Liver (tissue), 9 donors: ENCODE results near the gene CFAP90. TPM values are rescaled to one million over a fixed set of nuclear protein-coding genes. Genes with fewer than 3 reads are reported as not detected.

Experiments used
- DNase-seq: peaks from one replicate; pipeline ENCODE4 v3.0.0-alpha.2; 2017; ENCODE audit warnings: low spot score
- H3K27ac ChIP-seq, 2 donors: one replicate each; pipeline ENCODE4 v1.7.0; 2013; ENCODE audit warnings: inconsistent platforms in 2 of 2, low read length in 2 of 2, control low read depth in 1 of 2, low read depth in 1 of 2, mild to moderate bottlenecking in 1 of 2
- H3K27me3 ChIP-seq, 4 donors: one replicate each; pipeline versions ENCODE4 v1.6.1 to v1.7.0; 2013; ENCODE audit warnings: low read length in 3 of 4, inconsistent platforms in 1 of 4, mild to moderate bottlenecking in 1 of 4, moderate library complexity in 1 of 4; ENCODE audit not compliant: control insufficient read depth in 4 of 4, insufficient read depth in 4 of 4
- H3K36me3 ChIP-seq, 4 donors: one replicate each; pipeline versions ENCODE4 v1.6.1 to v1.7.0; 2013; ENCODE audit warnings: low read length in 3 of 4, mild to moderate bottlenecking in 3 of 4, low read depth in 1 of 4, moderate library complexity in 1 of 4; ENCODE audit not compliant: control insufficient read depth in 4 of 4, insufficient read depth in 3 of 4
- H3K4me1 ChIP-seq, 4 donors: one replicate each; pipeline versions ENCODE4 v1.6.1 to v1.7.0; 2013; ENCODE audit warnings: low read length in 3 of 4, mild to moderate bottlenecking in 3 of 4, moderate library complexity in 1 of 4; ENCODE audit not compliant: control insufficient read depth in 4 of 4, insufficient read depth in 4 of 4
- H3K4me3 ChIP-seq, 3 donors: one replicate each; pipeline versions ENCODE4 v1.6.1 to v1.7.0; 2013; ENCODE audit warnings: low read length in 3 of 3, control low read depth in 1 of 3, low read depth in 1 of 3, mild to moderate bottlenecking in 1 of 3
- H3K9ac ChIP-seq, 2 donors: one replicate each; pipeline ENCODE4 v1.7.0; 2013; ENCODE audit warnings: low read length in 2 of 2, mild to moderate bottlenecking in 2 of 2, moderate library complexity in 2 of 2, control low read depth in 1 of 2, low read depth in 1 of 2
- H3K9me3 ChIP-seq, 4 donors: one replicate each; pipeline versions ENCODE4 v1.6.1 to v1.7.0; 2013; ENCODE audit warnings: low read length in 3 of 4; ENCODE audit not compliant: control insufficient read depth in 4 of 4
- EGR1 ChIP-seq, 2 donors: IDR thresholded peaks; 2 replicates each; pipeline ENCODE4 v1.6.1; 2016 to 2018; ENCODE audit warnings: antibody characterized with exemption in 2 of 2, low read depth in 2 of 2
- FOXA1 ChIP-seq: IDR thresholded peaks from 2 replicates; pipeline ENCODE4 v1.6.1; 2016; ENCODE audit warnings: antibody characterized with exemption
- FOXA2 ChIP-seq: IDR thresholded peaks from 2 replicates; pipeline ENCODE4 v1.6.1; 2016; ENCODE audit warnings: antibody characterized with exemption
- GABPA ChIP-seq, 2 donors: IDR thresholded peaks in 1 of 2; conservative IDR thresholded peaks in 1 of 2; 2 replicates each; pipeline ENCODE4 v1.6.1; 2016; ENCODE audit warnings: antibody characterized with exemption in 2 of 2, mild to moderate bottlenecking in 1 of 2, moderate library complexity in 1 of 2
- HNF4A ChIP-seq, 2 donors: conservative IDR thresholded peaks; 2 replicates each; pipeline ENCODE4 v1.6.1; 2016; ENCODE audit warnings: antibody characterized with exemption in 2 of 2, mild to moderate bottlenecking in 2 of 2
- HNF4G ChIP-seq: IDR thresholded peaks from 2 replicates; pipeline ENCODE4 v1.6.1; 2016; ENCODE audit warnings: antibody characterized with exemption
- JUND ChIP-seq, 2 donors: IDR thresholded peaks; 2 replicates each; pipeline ENCODE4 v1.6.1; 2016; ENCODE audit warnings: antibody characterized with exemption in 2 of 2
- NR2F2 ChIP-seq: IDR thresholded peaks from 2 replicates; pipeline ENCODE4 v1.6.1; 2016; ENCODE audit warnings: antibody characterized with exemption
- RAD21 ChIP-seq, 2 donors: IDR thresholded peaks; 2 replicates each; pipeline ENCODE4 v1.6.1; 2016; ENCODE audit warnings: antibody characterized with exemption in 2 of 2, mild to moderate bottlenecking in 2 of 2
- RXRA ChIP-seq, 2 donors: IDR thresholded peaks; 2 replicates each; pipeline ENCODE4 v1.6.1; 2017 to 2018; ENCODE audit warnings: antibody characterized with exemption in 2 of 2, mild to moderate bottlenecking in 1 of 2
- SP1 ChIP-seq: IDR thresholded peaks from 2 replicates; pipeline ENCODE4 v1.6.1; 2018; ENCODE audit warnings: antibody characterized with exemption, mild to moderate bottlenecking
- TAF1 ChIP-seq: conservative IDR thresholded peaks from 2 replicates; pipeline ENCODE4 v1.6.1; 2016; ENCODE audit warnings: antibody characterized with exemption, mild to moderate bottlenecking
- YY1 ChIP-seq: IDR thresholded peaks from 2 replicates; pipeline ENCODE4 v1.6.1; 2016; ENCODE audit warnings: antibody characterized with exemption, mild to moderate bottlenecking
- WGBS: extraction: QIAGEN DNeasy Blood & Tissue Kit; methylation state at CpG from one replicate; pipeline ENCODE4 v1.1.7; 2013; 5-methylcytosine and 5-hydroxymethylcytosine counted together
- polyA plus RNA-seq, 2 donors: library from polyadenylated mRNA; stranded (reverse) in 1 of 2; unstranded in 1 of 2; fragments of 200-250 nt in 1 of 2; fragments of >200 nt in 1 of 2; fragmentation: Nextera tagmentation in 1 of 2; extraction: Ambion mirVana in 1 of 2; gene quantifications; one replicate each; pipeline versions ENCODE4 v1.2.1 to v1.2.3, GENCODE V29; 2013 to 2015
- total RNA-seq, 2 donors: library from RNA; depleted of rRNA; stranded (reverse); fragments of >200 nt; gene quantifications; one replicate each; pipeline ENCODE4 v1.2.3, GENCODE V29; 2014
- TF ChIP-seq, protein P1 (sequence below): IDR thresholded peaks from 2 replicates; pipeline ENCODE4 v1.6.1; 2016; ENCODE audit warnings: antibody characterized with exemption
- TF ChIP-seq, protein P2 (sequence below): fragments of 150-350 bp; IDR thresholded peaks from 2 replicates; pipeline ENCODE4 v1.5.1; 2017; ENCODE audit warnings: improper control_type of control experiment, low read depth, low read length; ENCODE audit not compliant: missing input control
- TF ChIP-seq, protein P3 (sequence below): IDR thresholded peaks from 2 replicates; pipeline ENCODE4 v1.6.1; 2016; ENCODE audit warnings: antibody characterized with exemption, mild to moderate bottlenecking
- TF ChIP-seq, protein P4 (sequence below): IDR thresholded peaks from 2 replicates; pipeline ENCODE4 v1.6.1; 2016; ENCODE audit warnings: antibody characterized with exemption
- TF ChIP-seq, protein P5 (sequence below): IDR thresholded peaks from 2 replicates; pipeline ENCODE4 v1.6.1; 2016; ENCODE audit warnings: antibody characterized with exemption
- donor health status: healthy.
- donor health status: healthy.
- donor health status: healthy.
- donor health status: healthy.
- donor health status: healthy.

Gene CFAP90
- total and polyA plus RNA-seq, 4 donors = 0.42 to 1.0 (median 0.59) TPM

DNA sequence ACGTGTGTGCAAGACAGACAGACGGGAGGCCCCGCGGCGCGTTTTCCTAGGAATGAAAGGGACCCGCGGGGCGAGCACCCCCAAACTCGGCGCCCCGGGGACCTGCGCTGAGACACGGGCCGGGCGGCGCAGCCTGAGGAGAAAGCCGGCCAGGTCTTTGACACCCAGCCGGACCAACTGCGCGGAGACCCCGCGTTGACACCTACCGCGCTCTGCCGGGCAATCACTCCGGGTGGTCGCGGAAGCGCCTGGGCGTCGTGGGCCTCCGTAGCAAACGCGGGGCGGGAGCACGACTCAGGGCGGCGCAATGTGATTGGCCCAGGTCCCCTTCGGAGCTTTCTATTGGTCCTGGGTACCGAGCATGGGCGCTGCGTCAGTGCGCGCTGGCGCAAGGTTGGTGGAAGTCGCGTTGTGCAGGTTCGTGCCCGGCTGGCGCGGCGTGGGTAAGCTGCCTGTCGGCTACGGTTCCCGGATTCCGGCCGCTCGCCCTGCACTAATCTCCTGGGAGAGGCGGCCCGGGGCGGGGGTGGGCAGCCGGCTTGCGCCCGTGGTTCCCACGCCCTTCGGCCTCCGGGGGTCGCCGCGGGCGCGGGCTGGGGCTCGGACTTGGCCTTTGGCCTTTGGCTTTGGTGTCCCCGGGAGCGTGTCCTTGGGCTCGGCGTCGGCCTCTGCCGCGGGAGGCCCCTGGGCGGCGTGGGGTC lies 18.0 kb upstream of the CFAP90 start, which contains the start of the genes FASTKD3 and MTRR (continued):
- TF ChIP-seq, protein P1, sequence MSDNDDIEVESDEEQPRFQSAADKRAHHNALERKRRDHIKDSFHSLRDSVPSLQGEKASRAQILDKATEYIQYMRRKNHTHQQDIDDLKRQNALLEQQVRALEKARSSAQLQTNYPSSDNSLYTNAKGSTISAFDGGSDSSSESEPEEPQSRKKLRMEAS = peak; percentile 22

DNA sequence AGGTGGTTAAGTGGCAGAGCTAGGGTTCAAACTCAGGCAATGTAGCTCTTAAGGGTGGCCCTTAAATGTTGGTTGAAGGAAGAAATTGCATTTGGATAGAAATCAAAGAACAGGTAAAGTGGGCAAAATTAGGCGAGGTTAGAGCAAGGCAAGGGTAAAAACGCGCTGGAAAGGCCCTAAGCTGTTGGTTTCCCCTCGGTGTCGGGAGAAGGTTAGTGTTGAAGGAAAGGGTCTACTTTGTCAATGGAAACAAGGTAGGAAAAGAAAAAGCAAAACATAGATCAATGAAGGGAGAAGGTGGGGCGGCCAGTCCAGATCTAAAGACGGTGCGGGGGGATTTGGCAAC lies 17.5 kb upstream of the CFAP90 start:
- Histone ChIP-seq H3K27ac (peak overlapping the region; percentile 76 to 89), H3K9me3 (no peaks in the 10 kb centered on the region), H3K9ac (peak overlapping the region; percentile 45 to 71), H3K4me1 (peaks cover 1 to 35% (median 21%) of the 10 kb centered on the region in 4 donors), H3K27me3 (no peaks in the 10 kb centered on the region), H3K36me3 (peaks cover 0 to 8% (median 3%) of the 10 kb centered on the region in 4 donors), H3K4me3 (peak overlapping the region; percentile 50 to 90 (median 63))
- no peak for DNase-seq
- TF ChIP-seq GABPA (IDR thresholded peaks at IDR 0.05 in 1 of 2, conservative IDR thresholded peaks at IDR 0.05 in 1 of 2) (no peak), TAF1 (no peak), YY1 (no peak), JUND (IDR thresholded peaks at IDR 0.05) (no peak), FOXA1 (no peak), NR2F2 (no peak), RAD21 (IDR thresholded peaks at IDR 0.05) (no peak), SP1 (no peak), EGR1 (IDR thresholded peaks at IDR 0.05; ENCODE audit: low read depth in 2 of 2) (no peak), FOXA2 (no peak), RXRA (IDR thresholded peaks at IDR 0.05) (no peak), HNF4G (no peak), HNF4A (conservative IDR thresholded peaks at IDR 0.05) (no peak)
- TF ChIP-seq, protein P2, sequence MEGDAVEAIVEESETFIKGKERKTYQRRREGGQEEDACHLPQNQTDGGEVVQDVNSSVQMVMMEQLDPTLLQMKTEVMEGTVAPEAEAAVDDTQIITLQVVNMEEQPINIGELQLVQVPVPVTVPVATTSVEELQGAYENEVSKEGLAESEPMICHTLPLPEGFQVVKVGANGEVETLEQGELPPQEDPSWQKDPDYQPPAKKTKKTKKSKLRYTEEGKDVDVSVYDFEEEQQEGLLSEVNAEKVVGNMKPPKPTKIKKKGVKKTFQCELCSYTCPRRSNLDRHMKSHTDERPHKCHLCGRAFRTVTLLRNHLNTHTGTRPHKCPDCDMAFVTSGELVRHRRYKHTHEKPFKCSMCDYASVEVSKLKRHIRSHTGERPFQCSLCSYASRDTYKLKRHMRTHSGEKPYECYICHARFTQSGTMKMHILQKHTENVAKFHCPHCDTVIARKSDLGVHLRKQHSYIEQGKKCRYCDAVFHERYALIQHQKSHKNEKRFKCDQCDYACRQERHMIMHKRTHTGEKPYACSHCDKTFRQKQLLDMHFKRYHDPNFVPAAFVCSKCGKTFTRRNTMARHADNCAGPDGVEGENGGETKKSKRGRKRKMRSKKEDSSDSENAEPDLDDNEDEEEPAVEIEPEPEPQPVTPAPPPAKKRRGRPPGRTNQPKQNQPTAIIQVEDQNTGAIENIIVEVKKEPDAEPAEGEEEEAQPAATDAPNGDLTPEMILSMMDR = no peak
- TF ChIP-seq, protein P3, sequence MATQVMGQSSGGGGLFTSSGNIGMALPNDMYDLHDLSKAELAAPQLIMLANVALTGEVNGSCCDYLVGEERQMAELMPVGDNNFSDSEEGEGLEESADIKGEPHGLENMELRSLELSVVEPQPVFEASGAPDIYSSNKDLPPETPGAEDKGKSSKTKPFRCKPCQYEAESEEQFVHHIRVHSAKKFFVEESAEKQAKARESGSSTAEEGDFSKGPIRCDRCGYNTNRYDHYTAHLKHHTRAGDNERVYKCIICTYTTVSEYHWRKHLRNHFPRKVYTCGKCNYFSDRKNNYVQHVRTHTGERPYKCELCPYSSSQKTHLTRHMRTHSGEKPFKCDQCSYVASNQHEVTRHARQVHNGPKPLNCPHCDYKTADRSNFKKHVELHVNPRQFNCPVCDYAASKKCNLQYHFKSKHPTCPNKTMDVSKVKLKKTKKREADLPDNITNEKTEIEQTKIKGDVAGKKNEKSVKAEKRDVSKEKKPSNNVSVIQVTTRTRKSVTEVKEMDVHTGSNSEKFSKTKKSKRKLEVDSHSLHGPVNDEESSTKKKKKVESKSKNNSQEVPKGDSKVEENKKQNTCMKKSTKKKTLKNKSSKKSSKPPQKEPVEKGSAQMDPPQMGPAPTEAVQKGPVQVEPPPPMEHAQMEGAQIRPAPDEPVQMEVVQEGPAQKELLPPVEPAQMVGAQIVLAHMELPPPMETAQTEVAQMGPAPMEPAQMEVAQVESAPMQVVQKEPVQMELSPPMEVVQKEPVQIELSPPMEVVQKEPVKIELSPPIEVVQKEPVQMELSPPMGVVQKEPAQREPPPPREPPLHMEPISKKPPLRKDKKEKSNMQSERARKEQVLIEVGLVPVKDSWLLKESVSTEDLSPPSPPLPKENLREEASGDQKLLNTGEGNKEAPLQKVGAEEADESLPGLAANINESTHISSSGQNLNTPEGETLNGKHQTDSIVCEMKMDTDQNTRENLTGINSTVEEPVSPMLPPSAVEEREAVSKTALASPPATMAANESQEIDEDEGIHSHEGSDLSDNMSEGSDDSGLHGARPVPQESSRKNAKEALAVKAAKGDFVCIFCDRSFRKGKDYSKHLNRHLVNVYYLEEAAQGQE = no peak
- TF ChIP-seq, protein P4, sequence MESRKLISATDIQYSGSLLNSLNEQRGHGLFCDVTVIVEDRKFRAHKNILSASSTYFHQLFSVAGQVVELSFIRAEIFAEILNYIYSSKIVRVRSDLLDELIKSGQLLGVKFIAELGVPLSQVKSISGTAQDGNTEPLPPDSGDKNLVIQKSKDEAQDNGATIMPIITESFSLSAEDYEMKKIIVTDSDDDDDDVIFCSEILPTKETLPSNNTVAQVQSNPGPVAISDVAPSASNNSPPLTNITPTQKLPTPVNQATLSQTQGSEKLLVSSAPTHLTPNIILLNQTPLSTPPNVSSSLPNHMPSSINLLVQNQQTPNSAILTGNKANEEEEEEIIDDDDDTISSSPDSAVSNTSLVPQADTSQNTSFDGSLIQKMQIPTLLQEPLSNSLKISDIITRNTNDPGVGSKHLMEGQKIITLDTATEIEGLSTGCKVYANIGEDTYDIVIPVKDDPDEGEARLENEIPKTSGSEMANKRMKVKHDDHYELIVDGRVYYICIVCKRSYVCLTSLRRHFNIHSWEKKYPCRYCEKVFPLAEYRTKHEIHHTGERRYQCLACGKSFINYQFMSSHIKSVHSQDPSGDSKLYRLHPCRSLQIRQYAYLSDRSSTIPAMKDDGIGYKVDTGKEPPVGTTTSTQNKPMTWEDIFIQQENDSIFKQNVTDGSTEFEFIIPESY = no peak
- TF ChIP-seq, protein P5, sequence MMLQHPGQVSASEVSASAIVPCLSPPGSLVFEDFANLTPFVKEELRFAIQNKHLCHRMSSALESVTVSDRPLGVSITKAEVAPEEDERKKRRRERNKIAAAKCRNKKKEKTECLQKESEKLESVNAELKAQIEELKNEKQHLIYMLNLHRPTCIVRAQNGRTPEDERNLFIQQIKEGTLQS = no peak
- TF ChIP-seq, protein P1 = no peak
- 0% methylated on average over 8 of the region's 8 CpGs for WGBS
